ENCODE measurements around the gene MBD5. TPM values are rescaled to one million over a fixed set of nuclear protein-coding genes. Genes with fewer than 3 reads are reported as not detected.

Gene MBD5
- polyA plus RNA-seq, 1 of the 3 experiments (the other 2 are of a cell fraction) = 7.4 TPM

- POLR2A ChIA-PET = no interaction called here
- H3K4me3 ChIP-seq (ENCODE audit: low read depth in 2 of 2, low read length in 1 of 2) = no peak overlapping the region
- H3K9me3 ChIP-seq = no peaks in the 10 kb centered on the region
- H3K9me2 ChIP-seq = no peaks in the 10 kb centered on the region
- peaks cover 8% of the 10 kb centered on the region for H3F3A ChIP-seq (replicated peaks; ENCODE audit: insufficient read depth)
- CTCF ChIA-PET = no interaction called here
- H4K20me1 ChIP-seq (ENCODE audit: insufficient read depth) = no peaks in the 10 kb centered on the region
- DNase-seq = no peak
- H3K27ac ChIP-seq (ENCODE audit: low read depth in 2 of 2, low read length in 1 of 2) = no peak overlapping the region
- 93% methylated on average over 3 of the region's 3 CpGs for WGBS (ENCODE audit: low lambda C conversion rate)
- H3K36me3 ChIP-seq (replicated peaks in 1 of 2; ENCODE audit: control insufficient read depth in 1 of 2, insufficient read depth in 2 of 2, low read length in 1 of 2) = no peaks in the 10 kb centered on the region
- no peak overlapping the region for H2AFZ ChIP-seq (ENCODE audit: low read depth)
- TF ChIP-seq RFX5 (IDR thresholded peaks at IDR 0.05; ENCODE audit: low read length) = no peak
- no peak for TF ChIP-seq TEAD4 (IDR thresholded peaks at IDR 0.05; ENCODE audit: borderline replicate concordance, insufficient read depth)
- TF ChIP-seq YY1 (IDR thresholded peaks at IDR 0.05; ENCODE audit: low read depth) = no peak
- no peak for TF ChIP-seq JUND (IDR thresholded peaks at IDR 0.05)
- TF ChIP-seq, protein P1, sequence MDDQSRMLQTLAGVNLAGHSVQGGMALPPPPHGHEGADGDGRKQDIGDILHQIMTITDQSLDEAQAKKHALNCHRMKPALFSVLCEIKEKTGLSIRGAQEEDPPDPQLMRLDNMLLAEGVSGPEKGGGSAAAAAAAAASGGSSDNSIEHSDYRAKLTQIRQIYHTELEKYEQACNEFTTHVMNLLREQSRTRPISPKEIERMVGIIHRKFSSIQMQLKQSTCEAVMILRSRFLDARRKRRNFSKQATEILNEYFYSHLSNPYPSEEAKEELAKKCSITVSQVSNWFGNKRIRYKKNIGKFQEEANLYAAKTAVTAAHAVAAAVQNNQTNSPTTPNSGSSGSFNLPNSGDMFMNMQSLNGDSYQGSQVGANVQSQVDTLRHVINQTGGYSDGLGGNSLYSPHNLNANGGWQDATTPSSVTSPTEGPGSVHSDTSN (IDR thresholded peaks at IDR 0.05) = no peak
- no peak for TF ChIP-seq RXRA (IDR thresholded peaks at IDR 0.05; ENCODE audit: borderline replicate concordance, low read depth)
- no peak for TF ChIP-seq GATA2 (CRISPR knock-in tag; IDR thresholded peaks at IDR 0.05)
- no peak for TF ChIP-seq NRF1 (IDR thresholded peaks at IDR 0.05; ENCODE audit: low read depth, low read length)
- no peak for TF ChIP-seq MEF2A (IDR thresholded peaks at IDR 0.05; ENCODE audit: borderline replicate concordance, low read depth)
- H3K9ac ChIP-seq = no peak overlapping the region
- H3K79me2 ChIP-seq (ENCODE audit: insufficient read depth) = no peaks in the 10 kb centered on the region
- H3K4me2 ChIP-seq = no peak overlapping the region
- H3K4me1 ChIP-seq (ENCODE audit: control insufficient read depth in 1 of 2, insufficient read depth in 2 of 2, low read depth in 1 of 2, low read length in 1 of 2) = 0 out of 4 replicates have a peak, but pooled peaks cover 0 to 3% of the 10 kb centered on the region in 2 experiments
- H3K27me3 ChIP-seq (ENCODE audit: insufficient read depth) = no peaks in the 10 kb centered on the region
Observed at GRCh38 chr2:148135705-148136104, 114.8 kb downstream of the MBD5 start.

GRCh38 chr2:148136441-148136840 lies 115.5 kb downstream of the MBD5 start:
- no peaks in the 10 kb centered on the region for H3K9me3 ChIP-seq
- DNase-seq = no peak
- ChIA-PET POLR2A (no interaction called here), CTCF (no interaction called here)
- 86% methylated on average over 1 of the region's 1 CpG for WGBS (ENCODE audit: low lambda C conversion rate)
- H2AFZ ChIP-seq (ENCODE audit: low read depth) = no peak overlapping the region
- no peak overlapping the region for H3K4me2 ChIP-seq
- H3K9ac ChIP-seq = no peak overlapping the region
- H4K20me1 ChIP-seq (ENCODE audit: insufficient read depth) = no peaks in the 10 kb centered on the region
- H3K4me3 ChIP-seq (ENCODE audit: low read depth in 2 of 2, low read length in 1 of 2) = no peak overlapping the region
- H3K27me3 ChIP-seq (ENCODE audit: insufficient read depth) = no peaks in the 10 kb centered on the region
- TF ChIP-seq, protein P2, sequence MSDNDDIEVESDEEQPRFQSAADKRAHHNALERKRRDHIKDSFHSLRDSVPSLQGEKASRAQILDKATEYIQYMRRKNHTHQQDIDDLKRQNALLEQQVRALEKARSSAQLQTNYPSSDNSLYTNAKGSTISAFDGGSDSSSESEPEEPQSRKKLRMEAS (IDR thresholded peaks at IDR 0.05; ENCODE audit: low read depth) = no peak
- TF ChIP-seq GATA2 (CRISPR knock-in tag; IDR thresholded peaks at IDR 0.05) = no peak
- TF ChIP-seq SMC3 (IDR thresholded peaks at IDR 0.05; ENCODE audit: low read depth, low read length) = no peak
- no peak for TF ChIP-seq POLR2AphosphoS5 (IDR thresholded peaks at IDR 0.05; ENCODE audit: low read depth, low read length)
- TF ChIP-seq RXRA (IDR thresholded peaks at IDR 0.05; ENCODE audit: borderline replicate concordance, low read depth) = no peak
- TF ChIP-seq, protein P3, sequence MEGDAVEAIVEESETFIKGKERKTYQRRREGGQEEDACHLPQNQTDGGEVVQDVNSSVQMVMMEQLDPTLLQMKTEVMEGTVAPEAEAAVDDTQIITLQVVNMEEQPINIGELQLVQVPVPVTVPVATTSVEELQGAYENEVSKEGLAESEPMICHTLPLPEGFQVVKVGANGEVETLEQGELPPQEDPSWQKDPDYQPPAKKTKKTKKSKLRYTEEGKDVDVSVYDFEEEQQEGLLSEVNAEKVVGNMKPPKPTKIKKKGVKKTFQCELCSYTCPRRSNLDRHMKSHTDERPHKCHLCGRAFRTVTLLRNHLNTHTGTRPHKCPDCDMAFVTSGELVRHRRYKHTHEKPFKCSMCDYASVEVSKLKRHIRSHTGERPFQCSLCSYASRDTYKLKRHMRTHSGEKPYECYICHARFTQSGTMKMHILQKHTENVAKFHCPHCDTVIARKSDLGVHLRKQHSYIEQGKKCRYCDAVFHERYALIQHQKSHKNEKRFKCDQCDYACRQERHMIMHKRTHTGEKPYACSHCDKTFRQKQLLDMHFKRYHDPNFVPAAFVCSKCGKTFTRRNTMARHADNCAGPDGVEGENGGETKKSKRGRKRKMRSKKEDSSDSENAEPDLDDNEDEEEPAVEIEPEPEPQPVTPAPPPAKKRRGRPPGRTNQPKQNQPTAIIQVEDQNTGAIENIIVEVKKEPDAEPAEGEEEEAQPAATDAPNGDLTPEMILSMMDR (IDR thresholded peaks at IDR 0.05) = no peak
- H3K79me2 ChIP-seq (ENCODE audit: insufficient read depth) = no peaks in the 10 kb centered on the region
- H3K27ac ChIP-seq (ENCODE audit: low read depth in 2 of 2, low read length in 1 of 2) = no peak overlapping the region
- no peaks in the 10 kb centered on the region for H3K36me3 ChIP-seq (replicated peaks in 1 of 2; ENCODE audit: control insufficient read depth in 1 of 2, insufficient read depth in 2 of 2, low read length in 1 of 2)
- peaks cover 6% of the 10 kb centered on the region for H3F3A ChIP-seq (replicated peaks; ENCODE audit: insufficient read depth)
- H3K9me2 ChIP-seq = no peaks in the 10 kb centered on the region
- H3K4me1 ChIP-seq (ENCODE audit: control insufficient read depth in 1 of 2, insufficient read depth in 2 of 2, low read depth in 1 of 2, low read length in 1 of 2) = 0 out of 4 replicates have a peak, but pooled peaks cover 0 to 3% of the 10 kb centered on the region in 2 experiments

Data from SK-N-SH (cell line).